Panc1 (cell line): ENCODE data around the gene PHF23.

Experiments
- CTCF ChIP-seq: fragments of 450-650 bp; IDR thresholded peaks from 2 replicates; pipeline ENCODE4 v1.5.1; 2017; ENCODE audit warnings: mild to moderate bottlenecking
- POLR2AphosphoS5 ChIP-seq: IDR thresholded peaks from 2 replicates; pipeline ENCODE4 v1.6.1; 2012; ENCODE audit warnings: mild to moderate bottlenecking, low read depth, low read length, moderate library complexity
- REST ChIP-seq, 2 experiments: IDR thresholded peaks; 2 replicates each; pipeline ENCODE4 v1.6.1; 2011 to 2012; ENCODE audit warnings: low read depth in 2 of 2, control low read depth in 1 of 2, low read length in 1 of 2, mild to moderate bottlenecking in 1 of 2, moderate library complexity in 1 of 2; ENCODE audit not compliant: insufficient read depth in 1 of 2

GRCh38 chr17:7222972-7223292 is 16.3 kb downstream of the PHF23 start:
- TF ChIP-seq POLR2AphosphoS5 (no peak), CTCF (no peak), REST (IDR thresholded peaks at IDR 0.05; ENCODE audit: insufficient read depth in 1 of 2, low read depth in 2 of 2, low read length in 1 of 2) (no peak)
